ENCODE measurements around the gene QSOX2.

- TF ChIP-seq CTCF (IDR thresholded peaks at IDR 0.05) (no peak), POLR2A (IDR thresholded peaks at IDR 0.05) (no peak)
Observed at GRCh38 chr9:136192289-136193126, 53.1 kb downstream of the QSOX2 start.

All from right lobe of liver (tissue), 4 donors.